Naive B cell (primary cell): ENCODE data around the gene CBLB. TPM values are rescaled to one million over a fixed set of nuclear protein-coding genes. Genes with fewer than 3 reads are reported as not detected.
"Not testable (repeated sequence)": the region's sequence is repeated elsewhere in the genome, so short reads cannot be mapped to it uniquely, and the experiment has no call there.

Source experiments
- ATAC-seq, 2 donors: fragments of 150-1000 bp; cut with Tn5 transposase; 2 replicates each; pipeline ENCODE4 v1.10.0; 2021; ENCODE audit warnings: low read depth in 2 of 2, mild to moderate bottlenecking in 2 of 2, moderate library complexity in 2 of 2
- DNase-seq: peaks from one replicate; pipeline ENCODE4 v3.0.0; 2022
- H3K27ac Mint-ChIP-seq, 6 donors: one replicate each; pipeline ENCODE4 v1.8.0; 2020 to 2022; ENCODE audit warnings: mild to moderate bottlenecking in 6 of 6, mixed read lengths in 6 of 6, moderate library complexity in 5 of 6, inconsistent platforms in 2 of 6
- H3K27me3 Mint-ChIP-seq, 3 donors: one replicate each; pipeline ENCODE4 v1.8.0; 2021 to 2022; ENCODE audit warnings: mixed read lengths in 3 of 3, mild to moderate bottlenecking in 1 of 3
- H3K36me3 Mint-ChIP-seq, 2 donors: one replicate each; pipeline ENCODE4 v1.8.0; 2020 to 2022; ENCODE audit warnings: mixed read lengths in 2 of 2, inconsistent platforms in 1 of 2, mild to moderate bottlenecking in 1 of 2
- H3K4me1 Mint-ChIP-seq, 3 donors: one replicate each; pipeline ENCODE4 v1.8.0; 2020 to 2022; ENCODE audit warnings: mixed read lengths in 3 of 3, inconsistent platforms in 1 of 3, mild to moderate bottlenecking in 1 of 3, moderate library complexity in 1 of 3
- H3K4me3 Mint-ChIP-seq, 8 donors: one replicate each; pipeline ENCODE4 v1.8.0; 2020 to 2022; ENCODE audit warnings: mild to moderate bottlenecking in 8 of 8, mixed read lengths in 8 of 8, moderate library complexity in 8 of 8, inconsistent platforms in 2 of 8
- H3K9me3 Mint-ChIP-seq, 7 donors: one replicate each; pipeline ENCODE4 v1.8.0; 2020 to 2022; ENCODE audit warnings: mixed read lengths in 7 of 7, mild to moderate bottlenecking in 5 of 7, inconsistent platforms in 2 of 7, moderate library complexity in 1 of 7
- polyA plus RNA-seq, 6 donors: library from polyadenylated mRNA; unstranded; fragments of 300-500 nt; fragmentation: Illumina TruSeq; gene quantifications; one replicate each; pipeline ENCODE4 v1.2.3, GENCODE V29; 2021; ENCODE audit warnings: low read depth in 6 of 6

The CBLB gene
- polyA plus RNA-seq, 6 donors from 2014 or later, result 20.0 to 33.3 (median 26.7) TPM

DNA sequence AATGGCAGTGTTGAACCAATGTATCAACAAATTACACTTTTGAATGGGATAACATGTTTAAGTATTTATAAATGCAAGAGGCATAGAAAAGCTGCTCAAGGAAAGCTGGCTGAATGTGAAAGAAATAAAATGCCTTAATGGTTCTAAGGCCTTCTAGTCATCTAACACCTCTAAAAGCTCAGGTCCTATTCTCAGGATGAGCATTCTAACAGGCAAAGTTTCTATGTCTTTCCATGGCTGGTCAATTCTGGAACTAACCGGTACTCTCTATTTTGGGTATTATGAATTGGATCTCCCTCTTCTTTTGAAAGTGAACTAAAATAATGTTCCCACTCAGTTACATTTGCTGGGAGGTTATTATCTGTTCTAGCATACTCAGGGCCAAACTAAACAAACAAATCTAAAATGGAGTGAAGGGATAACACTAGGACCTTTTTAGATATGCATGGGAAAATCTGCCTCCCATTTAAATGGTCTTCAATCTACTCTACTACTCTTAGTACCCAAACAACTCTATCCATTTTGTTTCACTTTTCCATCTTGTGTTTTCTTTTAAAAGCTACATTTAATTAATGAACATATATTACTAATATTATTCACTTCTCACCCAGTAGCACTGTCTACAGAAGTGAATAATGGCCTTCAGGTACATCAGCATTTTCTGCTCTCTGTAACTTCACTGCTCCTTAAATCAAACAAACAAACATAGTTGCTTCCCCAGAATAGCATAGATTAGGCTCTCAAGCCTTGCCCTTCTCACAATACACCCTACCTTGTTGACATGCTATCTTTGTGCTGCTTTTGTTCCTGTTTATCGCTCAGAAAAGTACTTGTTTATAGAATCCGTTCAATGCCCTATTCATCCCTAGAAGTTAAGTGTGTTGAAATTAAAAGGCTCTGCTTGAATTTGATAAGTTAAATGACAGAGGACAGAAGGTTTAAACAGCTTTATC, 46.4 kb downstream of the CBLB start:
- DNase-seq (no peak), ATAC-seq (no peak)
- Mint-ChIP-seq H3K9me3 (no peaks in the 10 kb centered on the region), H3K27me3 (no peaks in the 10 kb centered on the region), H3K4me1 (peaks cover 41 to 55% (median 45%) of the 10 kb centered on the region in 3 donors), H3K27ac (peak overlapping the region in 2 of 6 donors; percentile 1 to 39), H3K36me3 (peaks cover 18 to 21% of the 10 kb centered on the region in 2 donors), H3K4me3 (peak overlapping the region in 1 of 8 donors; percentile 48)

DNA sequence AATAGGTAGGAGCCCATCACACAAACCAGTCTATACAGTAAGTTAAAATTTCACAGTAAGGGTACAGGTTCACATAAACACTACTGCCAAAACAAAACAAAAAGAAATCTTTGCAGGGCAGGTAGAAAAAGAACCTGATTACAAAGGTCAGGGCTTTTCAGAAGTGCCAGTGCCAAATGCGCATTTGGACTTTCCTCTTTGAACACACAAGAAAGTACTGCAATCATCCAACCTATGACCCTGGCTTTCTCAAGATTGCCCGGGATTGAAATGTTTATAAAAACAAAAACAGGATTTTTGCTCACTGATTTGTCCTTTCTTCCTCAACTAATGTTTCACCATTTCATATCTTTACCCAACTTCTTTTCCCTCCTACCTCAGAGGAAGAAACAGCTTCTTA, 47.4 kb downstream of the CBLB start:
- Mint-ChIP-seq H3K36me3 (peaks cover 18 to 21% of the 10 kb centered on the region in 2 donors), H3K9me3 (no peaks in the 10 kb centered on the region), H3K27me3 (no peaks in the 10 kb centered on the region), H3K27ac (peak overlapping the region in 2 of 6 donors; percentile 7 to 9), H3K4me1 (peaks cover 45 to 59% (median 47%) of the 10 kb centered on the region in 3 donors), H3K4me3 (no peak overlapping the region)
- ATAC-seq (no peak), DNase-seq (no peak)

DNA sequence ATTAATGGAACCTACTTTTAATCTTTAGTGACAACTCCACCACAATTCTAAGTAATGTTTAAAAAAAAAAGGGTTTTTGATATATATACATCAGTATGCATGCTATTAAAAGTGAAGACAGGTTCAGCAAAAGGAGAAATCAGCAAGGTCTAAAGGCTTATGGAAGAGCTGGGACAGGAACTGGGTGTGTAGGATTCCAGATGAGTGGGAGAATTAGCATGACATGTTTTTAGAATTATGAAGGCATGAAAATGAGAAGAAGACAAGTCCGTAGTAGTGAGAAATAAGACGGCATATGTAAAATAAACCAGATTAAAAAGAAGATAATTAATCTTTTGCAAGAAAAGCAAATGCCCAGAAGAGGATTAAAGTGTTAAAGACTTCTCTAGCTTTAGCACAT, 52.0 kb downstream of the CBLB start:
- Mint-ChIP-seq H3K4me3 (peak overlapping the region in 2 of 8 donors; percentile 2 to 5), H3K4me1 (peaks cover 32 to 49% (median 40%) of the 10 kb centered on the region in 3 donors), H3K27me3 (no peaks in the 10 kb centered on the region), H3K27ac (peak overlapping the region in 4 of 6 donors; percentile 5 to 83 (median 51)), H3K9me3 (peaks cover 0 to 5% (median 2%) of the 10 kb centered on the region in 7 donors), H3K36me3 (peaks cover 9 to 10% of the 10 kb centered on the region in 2 donors)
- DNase-seq (no peak), ATAC-seq (no peak)

DNA sequence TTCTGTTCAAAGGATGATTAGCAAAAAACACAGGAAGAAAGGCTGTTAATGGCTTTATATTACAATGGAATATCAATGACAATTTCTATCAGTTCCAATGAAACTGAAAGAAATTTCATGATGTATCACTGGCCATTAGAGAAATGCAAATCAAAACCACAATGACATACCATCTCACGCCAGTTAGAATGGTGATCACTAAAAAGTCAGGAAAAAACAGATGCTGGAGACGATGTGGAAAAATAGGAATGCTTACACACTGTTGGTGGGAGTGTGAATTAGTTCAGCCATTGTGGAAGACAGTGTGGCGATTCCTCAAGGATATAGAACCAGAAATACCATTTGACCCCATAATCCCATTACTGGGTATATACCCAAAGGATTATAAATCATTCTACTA, 53.5 kb downstream of the CBLB start:
- Mint-ChIP-seq H3K4me1 (peaks cover 29 to 47% (median 38%) of the 10 kb centered on the region in 3 donors), H3K27ac (peak overlapping the region in 3 of 6 donors; percentile 6 to 44 (median 13)), H3K36me3 (peaks cover 5 to 10% of the 10 kb centered on the region in 2 donors)
- not testable (repeated sequence) for H3K4me3 Mint-ChIP-seq, H3K27me3 Mint-ChIP-seq, DNase-seq, H3K9me3 Mint-ChIP-seq, ATAC-seq

DNA sequence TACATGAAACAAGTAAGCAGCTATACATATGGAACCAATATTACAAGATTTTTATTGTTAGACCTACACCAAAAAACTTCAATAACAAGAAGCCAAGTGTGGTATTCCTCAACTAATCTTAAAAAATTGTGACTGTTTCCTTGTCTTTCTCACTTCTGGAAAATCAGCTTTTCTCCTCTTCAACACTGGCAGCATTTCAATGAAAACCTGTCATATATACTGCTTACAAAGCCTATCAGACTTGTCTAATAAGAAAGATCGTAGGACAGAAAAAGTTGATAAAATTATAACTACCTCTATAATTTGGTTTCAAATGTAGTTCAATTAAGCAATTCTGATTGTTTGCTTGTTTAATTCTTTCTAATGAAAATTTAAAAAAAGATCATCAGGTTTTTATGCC, 55.1 kb downstream of the CBLB start:
- Mint-ChIP-seq H3K9me3 (peaks cover 0 to 5% (median 2%) of the 10 kb centered on the region in 7 donors), H3K36me3 (peaks cover 5 to 10% of the 10 kb centered on the region in 2 donors), H3K27me3 (no peaks in the 10 kb centered on the region), H3K4me1 (peaks cover 29 to 41% (median 29%) of the 10 kb centered on the region in 3 donors), H3K4me3 (no peak overlapping the region), H3K27ac (peak overlapping the region in 1 of 6 donors; percentile 13)
- no peak for ATAC-seq
- DNase-seq, result no peak

- ATAC-seq, result no peak
- Mint-ChIP-seq H3K4me1 (peaks cover 25 to 37% (median 27%) of the 10 kb centered on the region in 3 donors), H3K4me3 (peak overlapping the region in 2 of 8 donors; percentile 16 to 32)
Measured at GRCh38 chr3:105812194-105812586, 56.6 kb downstream of the CBLB start.

DNA sequence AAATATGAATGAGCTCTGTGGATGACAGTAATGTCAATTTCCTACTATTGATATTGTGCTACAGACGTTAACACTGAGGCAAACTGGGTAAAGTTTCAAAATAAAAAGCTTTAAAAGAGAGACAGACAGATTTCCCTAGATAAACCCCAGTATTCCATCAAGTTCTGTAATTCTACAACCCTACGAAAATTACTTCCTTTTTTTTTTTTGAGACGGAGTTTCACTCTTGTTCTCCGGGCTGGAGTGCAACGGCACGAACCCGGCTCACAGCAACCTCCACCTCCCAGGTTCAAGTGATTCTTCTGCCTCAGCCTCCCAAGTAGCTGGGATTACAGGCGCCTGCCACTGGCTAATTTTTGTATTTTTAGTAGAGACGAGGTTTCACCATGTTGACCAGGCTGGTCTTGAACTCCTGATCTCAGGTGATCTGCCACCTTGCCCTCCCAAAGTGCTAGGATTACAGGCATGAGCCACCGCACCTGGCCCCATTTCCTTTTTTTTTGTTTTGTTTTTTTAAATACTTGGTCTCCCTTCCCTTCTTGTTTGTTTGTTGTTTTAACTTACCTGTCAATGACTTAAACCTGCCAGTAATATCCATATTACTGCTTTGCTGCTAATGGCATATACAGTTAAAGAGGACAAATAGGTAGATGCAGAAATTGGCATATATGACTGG, 57.2 kb downstream of the CBLB start:
- Mint-ChIP-seq H3K27me3 (no peaks in the 10 kb centered on the region), H3K36me3 (peaks cover 5 to 10% of the 10 kb centered on the region in 2 donors), H3K27ac (peak overlapping the region in 5 of 6 donors; percentile 2 to 71 (median 66)), H3K4me3 (peak overlapping the region; percentile 16 to 80 (median 57)), H3K9me3 (peaks cover 0 to 5% (median 2%) of the 10 kb centered on the region in 7 donors), H3K4me1 (peaks cover 20 to 32% (median 21%) of the 10 kb centered on the region in 3 donors)
- DNase-seq (no peak), ATAC-seq (peak; percentile 35 to 65)

More at GRCh38 chr3:105812194-105812586, 56.6 kb downstream of the CBLB start:
- no peak for DNase-seq
- H3K27me3 Mint-ChIP-seq, result no peaks in the 10 kb centered on the region
- peaks cover 0 to 5% (median 2%) of the 10 kb centered on the region in 7 donors for H3K9me3 Mint-ChIP-seq
- H3K27ac Mint-ChIP-seq, result peak overlapping the region in 4 of 6 donors; percentile 3 to 68 (median 60)
- peaks cover 5 to 10% of the 10 kb centered on the region in 2 donors for H3K36me3 Mint-ChIP-seq

DNA sequence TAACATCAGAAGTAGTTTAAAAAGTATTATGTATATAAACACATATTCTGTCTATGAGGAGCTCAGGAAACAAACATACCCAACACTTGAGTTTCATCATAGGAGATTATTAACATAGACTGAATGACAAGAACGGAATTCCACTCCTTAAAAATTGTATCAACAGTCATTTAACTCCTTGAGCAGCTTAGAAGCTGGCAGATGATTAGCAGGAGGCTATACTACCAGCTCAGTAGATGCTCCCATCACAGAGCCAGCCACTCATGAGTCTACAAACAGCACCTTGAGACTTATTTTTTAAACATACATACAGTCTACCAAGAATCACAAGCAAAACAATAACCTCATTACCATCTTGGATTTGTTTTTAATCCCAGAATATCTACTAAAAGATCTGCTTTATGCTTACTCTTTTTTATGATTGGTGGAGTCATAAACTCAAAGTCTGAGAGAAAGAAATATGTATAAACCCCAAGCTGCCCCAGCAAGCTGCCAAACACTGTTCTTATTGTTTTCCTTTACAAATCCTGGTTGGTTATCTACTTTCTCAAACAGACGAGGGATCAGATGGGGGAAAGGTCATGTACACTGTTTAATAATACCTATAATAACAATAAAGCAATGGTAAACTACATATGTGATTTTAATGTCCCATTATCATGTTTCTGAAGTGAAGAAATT, 59.5 kb downstream of the CBLB start:
- Mint-ChIP-seq H3K4me3 (no peak overlapping the region), H3K9me3 (peaks cover 0 to 4% (median 0%) of the 10 kb centered on the region in 7 donors), H3K27ac (peak overlapping the region in 2 of 6 donors; percentile 18 to 44), H3K36me3 (peaks cover 0 to 7% of the 10 kb centered on the region in 2 donors), H3K27me3 (no peaks in the 10 kb centered on the region), H3K4me1 (peaks cover 19 to 33% (median 27%) of the 10 kb centered on the region in 3 donors)
- DNase-seq, result no peak
- no peak for ATAC-seq

DNA sequence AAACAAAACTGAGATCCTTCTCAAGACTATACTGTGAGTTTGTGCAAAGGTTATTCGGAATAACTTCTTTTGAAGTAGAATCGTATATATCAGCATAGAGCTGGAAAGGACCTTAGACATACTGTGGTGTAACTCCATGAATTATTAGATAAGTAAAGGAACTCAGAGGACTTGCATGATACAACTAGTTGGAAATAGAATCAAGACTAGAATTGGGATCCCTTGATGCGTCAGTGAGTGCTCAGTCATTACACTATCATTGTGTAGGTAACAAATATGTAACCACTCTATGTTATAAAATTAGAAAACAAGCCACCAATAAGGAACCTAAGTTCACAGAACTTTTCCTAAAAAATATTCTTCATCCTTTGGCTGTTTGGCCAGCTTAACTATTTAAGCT, 61.1 kb downstream of the CBLB start:
- peaks cover 0 to 7% of the 10 kb centered on the region in 2 donors for H3K36me3 Mint-ChIP-seq
- no peak overlapping the region for H3K27ac Mint-ChIP-seq
- no peaks in the 10 kb centered on the region for H3K27me3 Mint-ChIP-seq
- ATAC-seq (no peak), DNase-seq (no peak)
- peaks cover 22 to 41% (median 28%) of the 10 kb centered on the region in 3 donors for H3K4me1 Mint-ChIP-seq
- peaks cover 0 to 4% (median 0%) of the 10 kb centered on the region in 7 donors for H3K9me3 Mint-ChIP-seq
- H3K4me3 Mint-ChIP-seq, result no peak overlapping the region

- ATAC-seq (no peak), DNase-seq (no peak)
- peaks cover 0 to 4% (median 0%) of the 10 kb centered on the region in 7 donors for H3K9me3 Mint-ChIP-seq
- H3K27ac Mint-ChIP-seq, result no peak overlapping the region
- H3K4me1 Mint-ChIP-seq, result peaks cover 23 to 41% (median 30%) of the 10 kb centered on the region in 3 donors
- no peak overlapping the region for H3K4me3 Mint-ChIP-seq
- H3K36me3 Mint-ChIP-seq, result peaks cover 0 to 7% of the 10 kb centered on the region in 2 donors
- H3K27me3 Mint-ChIP-seq, result no peaks in the 10 kb centered on the region
Measured at GRCh38 chr3:105807146-105807545, 61.7 kb downstream of the CBLB start.

- no peak for DNase-seq
- Mint-ChIP-seq H3K4me3 (no peak overlapping the region), H3K36me3 (peaks cover 0 to 7% of the 10 kb centered on the region in 2 donors), H3K27ac (no peak overlapping the region), H3K9me3 (peaks cover 0 to 4% (median 0%) of the 10 kb centered on the region in 7 donors), H3K4me1 (peaks cover 24 to 41% (median 30%) of the 10 kb centered on the region in 3 donors), H3K27me3 (no peaks in the 10 kb centered on the region)
- ATAC-seq, result no peak
Measured at GRCh38 chr3:105806359-105806758, 62.5 kb downstream of the CBLB start.

DNA sequence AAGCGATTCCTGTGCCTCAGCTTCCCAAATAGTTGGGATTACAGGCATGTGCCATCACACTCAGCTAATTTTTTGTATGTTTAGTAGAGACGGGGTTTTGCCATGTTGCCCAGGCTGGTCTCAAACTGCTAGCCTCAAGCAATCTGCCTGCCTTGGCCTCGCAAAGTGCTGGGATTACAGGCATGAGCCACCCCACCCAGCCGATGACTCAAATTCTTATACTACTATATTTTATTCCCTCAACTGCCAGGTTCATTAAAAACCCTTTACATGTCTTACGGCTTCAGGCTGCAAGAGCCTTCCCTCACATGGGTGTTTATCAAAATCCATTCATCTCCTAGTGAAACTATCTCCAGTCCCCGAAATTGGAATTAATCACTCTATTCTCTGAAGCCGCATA, 63.4 kb downstream of the CBLB start:
- Mint-ChIP-seq H3K36me3 (peaks cover 0 to 7% of the 10 kb centered on the region in 2 donors), H3K4me1 (peaks cover 26 to 45% (median 33%) of the 10 kb centered on the region in 3 donors), H3K9me3 (peaks cover 0 to 4% (median 0%) of the 10 kb centered on the region in 7 donors), H3K4me3 (no peak overlapping the region), H3K27me3 (no peaks in the 10 kb centered on the region), H3K27ac (peak overlapping the region in 1 of 6 donors; percentile 42)
- no peak for DNase-seq
- ATAC-seq, result no peak
